Smooth muscle cell (in vitro differentiated cells): Measurements from ENCODE around the gene RAB31. TPM values are rescaled to one million over a fixed set of nuclear protein-coding genes. Genes with fewer than 3 reads are reported as not detected.

Experiments
- DNase-seq: peaks from one replicate; lab custom pipeline; 2025; ENCODE audit not compliant: unreplicated experiment; lab: John Stamatoyannopoulos, UW
- H2AFZ ChIP-seq: fragments of 200-600 bp; sonication (generic); 2 replicates; pipeline ENCODE4 v1.6.0; 2016; ENCODE audit warnings: antibody characterized with exemption, low read depth, mild to moderate bottlenecking
- H3F3A ChIP-seq: fragments of 200-600 bp; sonication (generic); 2 replicates; pipeline ENCODE4 v1.6.0; 2017; ENCODE audit warnings: antibody characterized with exemption, low read depth
- H3K27ac ChIP-seq: fragments of 200-600 bp; sonication (generic); 2 replicates; pipeline ENCODE4 v1.5.1; 2016; ENCODE audit warnings: low read depth, mild to moderate bottlenecking
- H3K27me3 ChIP-seq: fragments of 200-600 bp; sonication (generic); 2 replicates; pipeline ENCODE4 v1.6.1; 2016; ENCODE audit warnings: low read depth, mild to moderate bottlenecking
- H3K36me3 ChIP-seq: fragments of 200-600 bp; sonication (generic); 2 replicates; pipeline ENCODE4 v1.5.1; 2016; ENCODE audit warnings: low read depth
- H3K4me1 ChIP-seq: fragments of 200-600 bp; sonication (generic); 2 replicates; pipeline ENCODE4 v1.5.1; 2016; ENCODE audit warnings: low read depth
- H3K4me2 ChIP-seq: fragments of 200-600 bp; sonication (generic); 2 replicates; pipeline ENCODE4 v1.6.0; 2016; ENCODE audit warnings: mild to moderate bottlenecking
- H3K4me3 ChIP-seq: fragments of 200-600 bp; sonication (generic); 2 replicates; pipeline ENCODE4 v1.5.1; 2016; ENCODE audit warnings: mild to moderate bottlenecking
- H3K79me2 ChIP-seq: fragments of 200-600 bp; sonication (generic); 2 replicates; pipeline ENCODE4 v1.6.0; 2016; ENCODE audit warnings: low read depth, mild to moderate bottlenecking
- H3K9ac ChIP-seq: fragments of 200-600 bp; sonication (generic); 2 replicates; pipeline ENCODE4 v1.6.0; 2016; ENCODE audit warnings: low read depth
- H3K9me3 ChIP-seq: fragments of 200-600 bp; sonication (generic); replicated peaks from 2 replicates; pipeline ENCODE4 v1.5.1; 2016; ENCODE audit warnings: low read depth
- H4K20me1 ChIP-seq: fragments of 200-600 bp; sonication (generic); 2 replicates; pipeline ENCODE4 v1.6.0; 2016; ENCODE audit warnings: low read depth
- WGBS: methylation state at CpG from one replicate; pipeline ENCODE4 v1.1.7; 2016; ENCODE audit warnings: low lambda C conversion rate; 5-methylcytosine and 5-hydroxymethylcytosine counted together
- polyA plus RNA-seq: library from polyadenylated mRNA; unstranded; fragments of >200 nt; fragmentation: Nextera tagmentation; extraction: Ambion mirVana; gene quantifications from 2 replicates; pipeline ENCODE4 v1.2.1, GENCODE V29; 2016
- total RNA-seq: library from RNA; depleted of rRNA; stranded (reverse); fragments of >200 nt; gene quantifications from 2 replicates; pipeline ENCODE4 v1.2.3, GENCODE V29; 2014
- TF ChIP-seq, protein P1 (sequence below): fragments of 200-600 bp; sonication (generic); IDR thresholded peaks from 2 replicates; pipeline ENCODE4 v1.5.1; 2017; ENCODE audit warnings: borderline replicate concordance, mild to moderate bottlenecking, antibody characterized with exemption; ENCODE audit not compliant: insufficient read depth, poor library complexity, severe bottlenecking

RAB31 gene
- total and polyA plus RNA-seq, 2 experiments from 2014 or later = 116 to 414 TPM

DNA sequence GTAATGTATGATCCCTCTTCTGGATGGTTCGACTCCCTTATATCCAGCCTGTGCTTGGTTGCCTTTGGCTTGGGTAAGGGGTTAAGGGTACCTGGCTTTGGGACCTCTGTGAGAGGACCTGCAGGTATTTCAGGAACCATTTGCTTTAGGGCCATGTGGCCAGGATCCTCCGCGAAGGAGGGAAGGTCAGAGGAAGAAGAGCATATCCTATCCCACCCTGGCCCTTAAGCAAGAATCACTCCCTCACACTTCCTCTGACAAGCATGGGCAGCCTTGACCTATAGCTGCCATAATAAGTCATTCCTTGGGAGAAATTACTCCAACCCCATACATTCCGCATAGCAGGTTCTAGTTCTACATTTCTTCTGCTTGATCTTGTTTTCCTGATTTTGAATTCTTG, 118.6 kb downstream of the RAB31 start:
- Histone ChIP-seq H3K9ac (no peak overlapping the region), H3K36me3 (peaks cover 4% of the 10 kb centered on the region), H2AFZ (no peak overlapping the region), H3K27me3 (no peaks in the 10 kb centered on the region), H3K4me1 (peaks cover 12% of the 10 kb centered on the region), H3K27ac (peak overlapping the region; percentile 84), H3K4me2 (no peak overlapping the region), H3K9me3 (no peaks in the 10 kb centered on the region), H4K20me1 (peaks cover 18% of the 10 kb centered on the region), H3F3A (peaks cover 16% of the 10 kb centered on the region), H3K4me3 (no peak overlapping the region), H3K79me2 (peaks cover 54% of the 10 kb centered on the region)
- TF ChIP-seq, protein P1, sequence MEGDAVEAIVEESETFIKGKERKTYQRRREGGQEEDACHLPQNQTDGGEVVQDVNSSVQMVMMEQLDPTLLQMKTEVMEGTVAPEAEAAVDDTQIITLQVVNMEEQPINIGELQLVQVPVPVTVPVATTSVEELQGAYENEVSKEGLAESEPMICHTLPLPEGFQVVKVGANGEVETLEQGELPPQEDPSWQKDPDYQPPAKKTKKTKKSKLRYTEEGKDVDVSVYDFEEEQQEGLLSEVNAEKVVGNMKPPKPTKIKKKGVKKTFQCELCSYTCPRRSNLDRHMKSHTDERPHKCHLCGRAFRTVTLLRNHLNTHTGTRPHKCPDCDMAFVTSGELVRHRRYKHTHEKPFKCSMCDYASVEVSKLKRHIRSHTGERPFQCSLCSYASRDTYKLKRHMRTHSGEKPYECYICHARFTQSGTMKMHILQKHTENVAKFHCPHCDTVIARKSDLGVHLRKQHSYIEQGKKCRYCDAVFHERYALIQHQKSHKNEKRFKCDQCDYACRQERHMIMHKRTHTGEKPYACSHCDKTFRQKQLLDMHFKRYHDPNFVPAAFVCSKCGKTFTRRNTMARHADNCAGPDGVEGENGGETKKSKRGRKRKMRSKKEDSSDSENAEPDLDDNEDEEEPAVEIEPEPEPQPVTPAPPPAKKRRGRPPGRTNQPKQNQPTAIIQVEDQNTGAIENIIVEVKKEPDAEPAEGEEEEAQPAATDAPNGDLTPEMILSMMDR = no peak
- WGBS = 96% methylated on average over 4 of the region's 4 CpGs
- no peak for DNase-seq

DNA sequence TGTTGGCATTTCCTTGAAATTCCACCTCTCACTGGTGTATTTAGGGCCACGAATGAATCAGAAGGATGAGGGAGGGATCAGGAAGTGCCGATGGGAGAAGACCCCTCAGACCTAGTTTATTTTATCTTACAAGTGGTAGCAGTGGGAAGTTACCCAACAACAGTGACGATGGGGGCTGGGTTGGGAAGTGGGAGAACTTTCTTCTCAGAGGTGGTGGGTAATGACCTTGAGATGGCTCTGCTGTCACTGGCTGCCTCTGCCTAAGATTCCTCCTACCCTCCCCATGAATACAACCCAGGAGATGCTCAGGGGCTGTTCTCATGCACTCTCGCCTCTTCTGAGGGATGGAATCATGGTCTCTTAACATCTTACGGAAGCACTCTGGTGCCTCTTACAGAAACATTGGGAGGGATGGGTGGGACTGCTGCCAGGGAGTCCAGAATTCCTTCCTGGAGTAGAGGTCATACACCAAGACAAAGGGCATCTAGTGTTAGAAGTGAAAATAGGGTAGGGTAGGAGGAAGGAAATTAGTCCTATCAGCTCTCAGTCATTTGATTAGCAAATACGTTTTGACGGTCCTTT, 119.2 kb downstream of the RAB31 start:
- H4K20me1 ChIP-seq = peaks cover 18% of the 10 kb centered on the region
- WGBS = 85% methylated on average over 7 of the region's 7 CpGs
- no peaks in the 10 kb centered on the region for H3K27me3 ChIP-seq
- H3K79me2 ChIP-seq = peaks cover 48% of the 10 kb centered on the region
- peaks cover under 1% of the 10 kb centered on the region for H3K36me3 ChIP-seq
- no peak overlapping the region for H3K4me3 ChIP-seq
- H3K4me1 ChIP-seq = peaks cover 12% of the 10 kb centered on the region
- no peaks in the 10 kb centered on the region for H3K9me3 ChIP-seq
- peak overlapping the region; percentile 59 for H3K4me2 ChIP-seq
- TF ChIP-seq, protein P1 = no peak
- no peak overlapping the region for H3K9ac ChIP-seq
- no peak overlapping the region for H2AFZ ChIP-seq
- H3K27ac ChIP-seq = peak overlapping the region; percentile 84
- no peak for DNase-seq
- peaks cover 16% of the 10 kb centered on the region for H3F3A ChIP-seq

DNA sequence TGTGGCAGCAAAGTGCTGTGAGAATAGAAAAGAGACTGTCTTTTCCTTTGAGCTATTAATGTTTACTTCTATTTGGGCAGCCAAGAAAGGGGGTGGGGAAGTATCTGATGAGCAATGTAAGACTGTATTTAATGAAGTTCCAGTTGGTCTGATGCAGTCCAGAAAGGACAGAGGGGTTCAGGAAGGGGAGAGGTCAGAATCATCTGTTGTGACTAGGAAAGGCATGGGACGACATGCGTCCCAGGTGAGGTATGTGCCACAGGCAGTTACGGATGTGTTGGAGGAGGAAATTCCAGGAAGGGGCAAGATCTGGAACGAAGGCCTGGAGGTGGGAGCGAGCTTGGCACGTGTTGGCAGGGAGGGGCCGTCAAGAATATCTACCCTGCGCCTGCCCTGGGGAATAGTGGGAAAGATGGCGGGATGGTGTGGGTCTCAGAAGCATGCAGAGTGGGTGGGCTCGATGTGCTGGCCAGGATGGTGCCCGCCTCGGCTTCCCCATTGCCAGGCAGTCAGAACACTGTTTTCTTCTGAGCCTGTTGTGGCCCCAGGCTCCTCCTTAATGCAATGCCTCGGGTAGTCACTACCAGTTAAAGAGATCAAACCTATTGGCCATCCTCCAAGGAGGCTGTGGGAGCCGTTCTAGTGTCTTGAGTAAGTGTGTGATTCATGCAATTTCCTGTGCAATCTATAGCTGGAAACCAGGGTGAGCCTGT, 119.8 kb downstream of the RAB31 start:
- no peak overlapping the region for H2AFZ ChIP-seq
- peaks cover 18% of the 10 kb centered on the region for H4K20me1 ChIP-seq
- TF ChIP-seq, protein P1 = no peak

More for the DNA sequence above, 119.8 kb downstream of the RAB31 start:
- Histone ChIP-seq H3F3A (peaks cover 16% of the 10 kb centered on the region), H3K4me2 (peak overlapping the region; percentile 59), H3K27ac (peak overlapping the region; percentile 84), H3K4me1 (peaks cover 12% of the 10 kb centered on the region), H3K79me2 (peaks cover 45% of the 10 kb centered on the region), H3K36me3 (no peaks in the 10 kb centered on the region), H3K9ac (no peak overlapping the region), H3K27me3 (no peaks in the 10 kb centered on the region), H3K9me3 (no peaks in the 10 kb centered on the region), H3K4me3 (no peak overlapping the region)
- DNase-seq = no peak
- WGBS = 69% methylated on average over 14 of the region's 14 CpGs
